NOMO-1 treated with DMSO at 0.1 percent for 48 hours (cell line): ENCODE measurements around the gene TBC1D10B.
"Not testable (repeated sequence)": the region's sequence is repeated elsewhere in the genome, so short reads cannot be mapped to it uniquely, and the experiment has no call there.

Experiments
- DNase-seq: peaks from one replicate; lab custom pipeline; 2025; ENCODE audit not compliant: unreplicated experiment; lab: John Stamatoyannopoulos, UW

The TBC1D10B gene

GRCh38 chr16:30355954-30356308, 14.4 kb downstream of the TBC1D10B start:
- no peak for DNase-seq

DNA sequence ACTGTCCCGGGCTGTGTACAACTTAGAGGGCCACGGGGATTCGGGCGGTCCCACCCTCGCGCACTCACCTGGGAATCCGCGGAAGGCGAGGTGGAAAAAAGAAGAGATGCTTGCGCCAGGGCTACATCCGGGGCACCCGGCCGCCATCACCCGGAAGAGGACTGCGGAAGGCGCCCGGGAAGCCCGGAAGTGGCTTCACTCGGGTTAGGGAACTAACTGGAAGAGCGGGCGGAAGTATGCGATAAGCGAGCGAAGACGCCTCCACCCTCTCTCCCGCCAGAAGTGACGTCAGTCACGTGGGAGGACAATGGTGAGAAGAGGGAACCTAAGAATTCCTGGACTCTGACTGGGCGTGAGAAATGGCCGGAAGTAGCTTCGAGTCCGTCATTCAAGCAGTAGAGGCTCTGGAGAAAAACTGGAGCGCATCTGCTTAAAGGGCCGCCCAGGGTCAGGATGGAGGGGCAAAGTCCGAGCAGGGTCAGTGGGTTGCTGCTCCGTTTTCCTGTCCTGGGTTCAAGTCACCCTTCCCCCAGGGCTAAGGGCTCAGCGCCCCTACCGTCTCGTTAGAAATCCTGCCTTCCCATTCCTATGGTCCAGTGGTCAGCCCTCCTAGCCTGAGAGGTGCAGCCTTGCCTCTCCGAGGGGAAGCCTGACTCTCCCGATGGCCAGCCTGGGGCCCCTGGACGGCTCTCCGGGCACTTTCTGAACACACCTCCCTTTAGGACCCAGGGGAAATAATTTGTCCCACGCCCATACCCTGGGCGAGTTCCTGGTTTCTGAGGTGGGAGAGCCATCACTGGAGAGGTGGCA, 14.9 kb downstream of the TBC1D10B start, which contains the start of gene CD2BP2:
Gene CD2BP2, minus strand, starts transcription at position 165 of the 810 bp plus-strand sequence. CDS start 627 bp downstream, outside the sequence.
- DNase-seq, result peak; percentile 97

- DNase-seq, result peak; percentile 14
Observed at GRCh38 chr16:30354423-30355143, 15.7 kb downstream of the TBC1D10B start.

DNA sequence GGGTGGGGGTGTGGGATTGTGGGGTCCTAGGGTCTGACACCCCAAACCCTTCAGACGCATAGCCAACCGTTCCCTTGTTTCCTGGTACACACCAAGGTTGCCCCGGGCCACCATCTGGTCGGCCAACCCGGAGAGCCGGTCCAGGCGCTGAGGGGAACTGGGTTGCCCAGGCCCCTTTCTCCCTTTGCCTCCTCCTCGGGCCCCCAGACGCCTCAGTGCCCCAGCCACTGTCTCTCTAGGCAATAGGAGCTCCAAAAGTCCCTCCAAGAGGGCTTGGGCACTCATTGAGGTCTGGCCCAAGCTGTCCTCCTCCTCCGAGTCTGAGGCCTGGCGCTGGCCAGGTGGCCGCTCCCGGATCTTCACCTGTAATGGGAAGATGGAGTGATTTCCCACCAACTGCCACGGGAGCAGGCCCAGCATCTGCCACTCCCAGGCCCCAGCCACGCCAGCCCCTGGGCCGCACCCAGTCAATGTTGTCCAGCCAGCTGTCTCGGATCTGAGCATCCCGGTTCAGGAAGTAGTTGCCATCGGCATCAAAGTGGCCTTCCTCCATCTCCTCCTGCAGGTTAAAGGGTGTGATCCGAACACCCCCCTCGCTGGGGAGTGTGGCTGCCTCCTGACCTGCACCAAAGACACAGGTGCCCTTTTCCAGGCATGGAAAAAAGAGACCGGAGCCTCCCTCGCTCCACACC, 16.7 kb downstream of the TBC1D10B start:
- DNase-seq, result no peak

- DNase-seq, result no peak
Observed at GRCh38 chr16:30352488-30353401, 17.5 kb downstream of the TBC1D10B start.

DNA sequence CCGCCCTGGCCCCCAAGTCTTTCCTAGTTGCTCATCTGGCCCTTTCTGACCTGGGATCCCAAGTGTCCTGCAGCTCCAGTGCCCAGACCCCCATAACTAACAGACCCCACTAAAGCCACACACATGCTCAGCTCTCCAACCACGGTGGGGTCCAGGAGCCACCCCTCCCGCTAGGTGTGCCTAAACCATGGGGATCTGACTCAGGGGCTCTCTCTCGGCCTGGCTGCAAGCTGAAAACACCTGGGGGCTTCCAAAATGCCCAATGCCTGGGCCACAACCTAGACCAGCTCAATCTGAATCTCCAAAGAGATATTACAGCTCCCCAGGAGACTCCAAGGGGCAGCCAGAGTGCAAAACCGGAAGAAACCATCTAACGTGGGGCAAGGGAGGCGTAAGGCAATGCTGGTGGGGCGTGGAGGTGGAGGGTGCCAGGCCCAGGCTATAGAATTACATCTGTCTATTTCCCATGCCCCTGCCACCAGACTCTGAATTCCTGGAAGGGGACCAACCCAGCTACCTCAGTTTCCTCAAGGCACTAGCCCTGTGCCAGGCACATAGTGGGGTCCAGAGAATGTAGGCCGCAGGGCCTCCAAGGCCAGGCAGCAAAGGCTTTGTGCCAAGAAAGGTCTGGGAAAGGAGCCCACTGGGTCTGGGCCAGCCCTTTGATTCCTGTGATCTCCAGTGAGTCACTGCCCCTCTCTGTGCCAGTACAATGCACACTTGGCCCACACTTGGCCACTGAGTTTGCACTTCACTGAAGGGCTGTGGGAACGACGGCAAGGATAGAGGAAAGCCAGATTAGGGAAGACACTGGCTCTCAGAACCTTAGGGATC, 18.5 kb downstream of the TBC1D10B start:
- DNase-seq, result no peak

- no peak for DNase-seq
Observed at GRCh38 chr16:30351001-30351441, 19.3 kb downstream of the TBC1D10B start.

- DNase-seq, result peak; percentile 72
Observed at GRCh38 chr16:30350134-30350871, 20.0 kb downstream of the TBC1D10B start.

DNA sequence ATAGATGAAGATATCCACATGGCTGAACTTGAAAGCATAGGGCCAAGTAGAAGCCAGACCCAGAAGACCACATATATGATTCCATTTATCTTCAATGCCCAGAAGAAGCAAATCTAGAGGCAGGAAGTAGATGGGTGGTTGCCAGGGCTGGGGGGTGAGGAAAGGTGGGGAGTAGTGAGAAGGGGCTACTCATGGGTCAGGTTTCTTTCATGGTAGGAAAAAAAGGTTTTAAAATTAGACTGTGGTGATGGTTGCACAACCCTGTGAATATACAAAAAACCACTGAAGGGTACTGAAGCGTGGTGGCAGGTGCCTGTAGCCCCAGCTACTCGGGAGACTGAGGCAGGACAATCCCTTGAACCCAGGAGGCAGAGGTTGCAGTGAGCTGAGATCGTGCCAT, 20.6 kb downstream of the TBC1D10B start:
- DNase-seq, result peak; percentile 62

DNA sequence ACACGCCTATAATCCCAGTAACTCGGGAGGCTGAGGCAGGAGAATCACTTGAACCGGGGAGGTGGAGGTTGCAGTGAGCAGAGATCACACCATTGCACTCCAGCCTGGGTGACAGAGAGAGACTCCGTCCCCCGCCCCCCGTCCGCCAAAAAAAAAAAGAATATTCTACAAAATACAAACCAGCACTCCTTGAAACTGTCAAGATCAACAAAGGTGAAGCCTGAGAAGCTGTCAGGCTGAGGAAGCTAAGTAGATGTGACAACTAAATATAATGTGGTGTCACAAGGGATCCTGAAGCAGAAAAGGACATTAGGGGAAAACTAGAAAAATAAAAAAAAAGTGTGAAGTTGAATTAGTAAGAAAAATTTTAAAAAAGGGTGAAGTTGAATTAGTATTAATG, 21.4 kb downstream of the TBC1D10B start:
- DNase-seq, result no peak

DNA sequence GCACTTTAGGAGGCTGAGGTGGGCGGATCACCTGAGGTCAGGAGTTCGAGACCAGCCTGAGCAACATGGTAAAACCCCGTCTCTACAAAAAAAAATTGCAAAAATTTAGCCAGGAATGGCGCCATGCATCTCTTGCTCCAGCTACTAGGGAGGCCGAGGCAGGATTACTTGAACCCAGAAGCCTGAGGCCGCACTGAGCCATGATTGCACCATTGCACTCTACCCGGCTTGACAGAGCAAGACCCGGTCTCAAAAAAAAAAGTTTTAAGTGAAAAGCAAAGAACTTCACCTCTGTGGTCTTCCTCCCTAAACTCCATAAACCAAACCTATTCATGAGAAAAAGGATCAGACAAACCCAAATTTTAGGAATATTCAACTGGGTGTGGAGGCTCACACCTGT, 22.2 kb downstream of the TBC1D10B start:
- DNase-seq, result no peak

DNA sequence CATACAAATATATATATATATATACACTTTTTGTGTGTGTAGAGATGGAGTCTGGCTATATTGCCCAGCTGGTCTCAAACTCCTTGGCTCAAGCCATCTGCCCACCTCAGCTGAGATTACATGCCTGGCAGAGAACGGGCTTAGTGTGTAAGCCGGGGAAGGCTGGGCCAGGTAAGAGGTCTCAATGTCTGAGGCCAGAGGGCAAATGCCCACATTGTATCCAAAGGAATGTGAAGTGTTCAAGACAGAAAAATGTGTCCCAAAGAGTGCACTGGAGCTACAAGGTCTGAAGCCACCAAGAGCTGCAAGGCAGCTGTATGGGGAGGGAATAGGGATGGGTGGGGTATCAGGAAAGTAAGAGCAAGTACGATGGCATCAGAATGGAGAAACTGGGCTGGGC, 24.0 kb downstream of the TBC1D10B start:
- DNase-seq, result no peak

DNA sequence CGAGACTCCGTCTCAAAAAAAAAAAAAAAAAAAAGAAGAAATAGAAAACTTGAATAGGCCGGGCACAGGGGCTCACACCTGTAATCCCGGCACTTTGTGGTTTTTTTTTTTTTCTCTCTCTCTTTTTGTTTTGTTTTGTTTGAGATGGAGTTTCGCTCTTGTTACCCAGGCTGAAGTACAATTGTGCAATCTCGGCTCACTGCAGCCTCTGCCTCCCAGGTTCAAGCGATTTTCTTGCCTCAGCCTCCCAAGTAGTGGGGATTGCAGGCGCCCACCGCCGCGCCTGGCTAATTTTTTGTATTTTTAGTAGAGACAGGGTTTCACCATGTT, 26.8 kb downstream of the TBC1D10B start:
- not testable (repeated sequence) for DNase-seq

DNA sequence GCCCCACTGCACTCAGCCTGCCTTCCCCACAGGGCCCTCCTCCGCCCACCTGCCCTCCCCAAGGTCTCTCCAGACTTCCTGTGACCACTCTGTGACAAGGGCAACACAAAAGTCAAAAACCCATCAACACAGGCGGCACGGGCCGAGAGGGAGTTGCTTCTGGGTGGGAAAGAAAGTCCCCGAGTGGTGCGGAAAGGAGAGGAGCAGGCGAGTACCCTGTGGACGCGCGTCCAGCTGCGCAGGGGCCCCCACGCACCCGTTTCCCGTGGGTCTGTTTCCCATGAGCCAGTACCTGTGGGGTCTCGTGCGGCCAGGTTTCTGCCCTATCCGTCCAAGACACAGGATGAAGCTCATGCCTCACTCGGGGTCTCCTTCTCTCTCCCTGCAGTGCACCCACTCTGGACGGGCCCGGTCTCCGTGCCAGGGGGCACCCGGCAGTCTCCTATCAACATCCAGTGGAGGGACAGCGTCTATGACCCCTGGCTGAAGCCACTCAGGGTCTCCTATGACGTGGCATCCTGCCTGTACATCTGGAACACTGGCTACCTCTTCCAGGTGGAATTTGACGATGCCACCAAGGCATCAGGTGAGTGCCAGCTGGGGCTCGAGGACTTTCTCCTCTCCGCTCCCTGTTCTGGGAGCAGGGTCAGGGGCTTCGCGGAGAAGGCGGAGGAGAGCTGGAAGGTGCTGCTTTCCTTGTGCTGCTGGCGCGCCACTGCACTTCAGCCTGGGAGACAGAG, 27.4 kb downstream of the TBC1D10B start:
- DNase-seq, result no peak

- DNase-seq, result not testable (repeated sequence)
Observed at GRCh38 chr16:30341971-30342370, 28.3 kb downstream of the TBC1D10B start.

DNA sequence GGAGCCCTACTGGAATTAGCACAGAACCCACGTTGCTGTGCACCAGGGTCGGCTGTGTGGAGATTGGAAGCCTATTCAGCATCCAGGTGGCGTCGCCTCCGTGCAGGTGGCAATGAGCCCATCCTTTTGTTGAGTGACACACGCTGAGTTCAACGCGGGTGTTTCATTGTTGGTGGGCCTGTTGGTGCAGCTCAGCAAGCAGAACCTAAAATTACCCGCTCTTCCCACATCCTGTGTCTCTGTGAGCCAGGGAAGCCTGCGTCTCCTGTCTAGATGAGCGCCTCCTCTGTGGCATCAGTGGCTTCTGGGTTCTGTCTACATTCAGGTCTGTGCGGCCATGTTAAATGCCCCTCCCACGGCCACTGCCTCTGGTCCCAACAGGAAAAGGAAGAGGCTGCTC, 29.7 kb downstream of the TBC1D10B start:
- DNase-seq, result no peak

DNA sequence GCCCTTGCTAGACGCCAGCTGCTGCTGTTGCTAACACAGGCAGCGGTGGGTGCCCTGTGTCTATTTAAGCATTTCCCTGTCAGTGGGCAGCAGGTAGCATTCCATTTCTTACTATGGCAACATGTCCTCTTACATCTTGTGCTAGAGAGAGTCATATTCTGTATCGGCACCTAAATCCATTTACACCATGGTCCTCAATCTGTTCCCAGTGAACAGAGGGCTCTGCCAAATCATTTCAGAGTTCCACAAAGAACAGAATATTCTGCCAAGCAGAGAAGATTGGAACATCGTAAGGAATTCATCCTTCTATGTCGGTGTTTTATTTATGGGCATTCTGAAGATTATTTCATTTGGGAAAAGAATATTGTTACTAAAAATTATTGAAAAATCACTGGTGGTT, 31.6 kb downstream of the TBC1D10B start:
- not testable (repeated sequence) for DNase-seq

GRCh38 chr16:30337964-30338357, 32.3 kb downstream of the TBC1D10B start:
- not testable (repeated sequence) for DNase-seq
